Lung (tissue), 12 donors: Measurements from ENCODE around the gene SPACDR. TPM values are rescaled to one million over a fixed set of nuclear protein-coding genes. Genes with fewer than 3 reads are reported as not detected.

Experiments
- ATAC-seq: fragments of 200-7000 bp; cut with Tn5 transposase; one replicate; pipeline ENCODE4 v1.9.1; 2020; ENCODE audit warnings: moderate number of reproducible peaks; ENCODE audit not compliant: insufficient read depth, low FRiP score
- DNase-seq, 3 donors: peaks; one replicate each; pipeline ENCODE4 v3.0.0-alpha.2; 2013 to 2017
- H3K27ac ChIP-seq, 2 donors: one replicate each; pipeline ENCODE4 v1.5.1; 2013; ENCODE audit warnings: mild to moderate bottlenecking in 2 of 2, moderate library complexity in 2 of 2, control low read depth in 1 of 2, inconsistent platforms in 1 of 2, low read depth in 1 of 2, low read length in 1 of 2
- H3K27me3 ChIP-seq, 3 donors: one replicate each; pipeline ENCODE4 v1.5.1; 2013; ENCODE audit warnings: low read length in 2 of 3; ENCODE audit not compliant: control insufficient read depth in 3 of 3, insufficient read depth in 3 of 3
- H3K36me3 ChIP-seq, 4 donors: one replicate each; pipeline ENCODE4 v1.5.1; 2013; ENCODE audit warnings: low read length in 4 of 4, mild to moderate bottlenecking in 1 of 4, moderate library complexity in 1 of 4; ENCODE audit not compliant: control insufficient read depth in 4 of 4, insufficient read depth in 4 of 4
- H3K4me1 ChIP-seq, 5 donors: one replicate each; pipeline ENCODE4 v1.5.1; 2013; ENCODE audit warnings: low read length in 5 of 5, mild to moderate bottlenecking in 2 of 5, moderate library complexity in 1 of 5; ENCODE audit not compliant: control insufficient read depth in 5 of 5, insufficient read depth in 5 of 5
- H3K4me3 ChIP-seq: one replicate; pipeline ENCODE4 v1.5.1; 2013; ENCODE audit warnings: mild to moderate bottlenecking, control low read depth, moderate library complexity
- H3K9ac ChIP-seq, 2 donors: one replicate each; pipeline ENCODE4 v1.5.1; 2013; ENCODE audit warnings: low read length in 2 of 2, control low read depth in 1 of 2; ENCODE audit not compliant: insufficient read depth in 1 of 2
- H3K9me3 ChIP-seq, 4 donors: one replicate each; pipeline ENCODE4 v1.5.1; 2013; ENCODE audit warnings: low read length in 3 of 4, mild to moderate bottlenecking in 1 of 4, moderate library complexity in 1 of 4; ENCODE audit not compliant: control insufficient read depth in 4 of 4, insufficient read depth in 3 of 4
- WGBS, 2 donors: extraction: QIAGEN DNeasy Blood & Tissue Kit; methylation state at CpG; one replicate each; pipeline ENCODE4 v1.1.7; 2013; 5-methylcytosine and 5-hydroxymethylcytosine counted together
- polyA plus RNA-seq, 2 donors: library from polyadenylated mRNA; stranded (reverse); fragments of 200-250 nt; gene quantifications; one replicate each; pipeline ENCODE4 v1.2.1, GENCODE V29; 2013
- total RNA-seq, 2 donors: library from RNA; depleted of rRNA in 1 of 2; stranded (reverse); fragments of >200 nt in 1 of 2; gene quantifications; one replicate each; pipeline ENCODE4 v1.2.1, GENCODE V29; 2014 to 2021
- TF ChIP-seq, protein P1 (sequence below): IDR thresholded peaks from 2 replicates; pipeline ENCODE4 v1.5.1; 2012; ENCODE audit warnings: mild to moderate bottlenecking; ENCODE audit errors: control extremely low read depth, extremely low read depth
- donor health status: control.
- donor health status: control.
- donor health status: Bipolar disorder and iron deficiency.
- donor health status: healthy.
- donor health status: DM: yes; HTN: yes; CAD: no.

The SPACDR gene
- total and polyA plus RNA-seq, 4 donors, result 0.54 to 2.0 (median 0.83) TPM

DNA sequence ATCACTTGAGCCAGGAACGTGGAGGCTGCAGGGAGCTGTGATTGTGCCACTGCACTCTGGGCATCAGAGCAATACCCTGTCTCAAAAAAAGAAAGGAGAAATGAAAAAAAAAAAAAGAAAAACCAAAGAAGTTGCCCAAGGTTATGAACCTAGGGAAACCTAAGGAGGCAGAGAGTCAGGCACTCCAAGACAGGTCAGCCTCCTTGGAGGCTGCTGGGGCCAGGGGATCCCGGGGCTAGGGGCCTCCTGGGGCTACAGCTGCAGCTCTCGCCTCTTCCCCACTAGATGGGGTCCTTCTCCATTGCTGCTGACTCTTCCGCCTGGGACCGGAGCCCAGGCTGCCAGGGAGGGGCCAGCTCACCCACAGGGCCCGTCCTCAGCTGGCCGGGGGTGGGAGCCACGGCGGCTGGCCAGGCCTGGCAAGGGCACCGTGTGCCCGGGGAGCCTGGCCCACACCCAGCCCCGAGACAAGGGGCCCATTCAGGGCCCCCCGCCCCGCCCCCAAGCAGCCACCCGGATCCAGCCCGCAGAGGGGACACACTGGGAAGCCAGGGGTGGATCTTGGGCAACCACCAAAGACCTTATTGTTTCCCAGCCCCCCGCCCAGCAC is 1.7 kb upstream of the SPACDR start:
- peaks cover 0 to 36% (median 2%) of the 10 kb centered on the region in 5 donors for H3K4me1 ChIP-seq
- WGBS, 2 donors, result 12 to 18% methylated on average over 11 to 17 of the region's 17 CpGs
- peaks cover 0 to 17% (median 2%) of the 10 kb centered on the region in 4 donors for H3K36me3 ChIP-seq

DNA sequence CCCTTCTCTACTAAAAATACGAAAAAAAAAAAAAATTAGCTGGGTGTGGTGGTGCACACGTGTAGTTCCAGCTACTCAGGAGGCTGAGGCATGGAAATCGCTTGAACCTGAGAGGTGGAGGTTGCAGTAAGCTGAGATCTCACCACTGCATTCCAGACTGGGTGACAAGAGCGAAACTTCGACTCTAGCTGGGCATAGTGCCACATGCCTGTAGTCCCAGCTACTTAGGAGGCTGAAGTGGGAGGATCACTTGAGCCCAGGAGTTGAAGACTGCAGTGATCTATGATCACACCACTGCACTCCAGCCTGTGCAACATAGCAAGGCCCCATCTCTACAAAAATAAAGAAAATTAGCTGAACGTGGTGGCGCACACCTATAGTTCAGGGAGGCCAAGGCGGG is 1.2 kb upstream of the SPACDR start:
- H3K4me3 ChIP-seq, result no peak overlapping the region
- ATAC-seq (no peak), DNase-seq (no peak)
- H3K36me3 ChIP-seq, result peaks cover 0 to 17% (median 2%) of the 10 kb centered on the region in 4 donors
- H3K9ac ChIP-seq, result no peak overlapping the region
- WGBS, 2 donors, result 68 to 83% methylated on average over 8 of the region's 8 CpGs
- TF ChIP-seq, protein P1, sequence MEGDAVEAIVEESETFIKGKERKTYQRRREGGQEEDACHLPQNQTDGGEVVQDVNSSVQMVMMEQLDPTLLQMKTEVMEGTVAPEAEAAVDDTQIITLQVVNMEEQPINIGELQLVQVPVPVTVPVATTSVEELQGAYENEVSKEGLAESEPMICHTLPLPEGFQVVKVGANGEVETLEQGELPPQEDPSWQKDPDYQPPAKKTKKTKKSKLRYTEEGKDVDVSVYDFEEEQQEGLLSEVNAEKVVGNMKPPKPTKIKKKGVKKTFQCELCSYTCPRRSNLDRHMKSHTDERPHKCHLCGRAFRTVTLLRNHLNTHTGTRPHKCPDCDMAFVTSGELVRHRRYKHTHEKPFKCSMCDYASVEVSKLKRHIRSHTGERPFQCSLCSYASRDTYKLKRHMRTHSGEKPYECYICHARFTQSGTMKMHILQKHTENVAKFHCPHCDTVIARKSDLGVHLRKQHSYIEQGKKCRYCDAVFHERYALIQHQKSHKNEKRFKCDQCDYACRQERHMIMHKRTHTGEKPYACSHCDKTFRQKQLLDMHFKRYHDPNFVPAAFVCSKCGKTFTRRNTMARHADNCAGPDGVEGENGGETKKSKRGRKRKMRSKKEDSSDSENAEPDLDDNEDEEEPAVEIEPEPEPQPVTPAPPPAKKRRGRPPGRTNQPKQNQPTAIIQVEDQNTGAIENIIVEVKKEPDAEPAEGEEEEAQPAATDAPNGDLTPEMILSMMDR, result no peak
- H3K4me1 ChIP-seq, result peaks cover 0 to 36% (median 2%) of the 10 kb centered on the region in 5 donors
- H3K27ac ChIP-seq, result peak overlapping the region in 1 of 2 donors; percentile 33
- H3K9me3 ChIP-seq, result no peaks in the 10 kb centered on the region
- no peaks in the 10 kb centered on the region for H3K27me3 ChIP-seq

More for the DNA sequence above, 1.7 kb upstream of the SPACDR start:
- TF ChIP-seq, protein P1, result peak; percentile 28
- peak; percentile 85 to 90 (median 85) for DNase-seq
- peak; percentile 74 for ATAC-seq
- Histone ChIP-seq H3K27ac (peak overlapping the region in 1 of 2 donors; percentile 33), H3K4me3 (no peak overlapping the region), H3K9ac (no peak overlapping the region), H3K9me3 (no peaks in the 10 kb centered on the region), H3K27me3 (no peaks in the 10 kb centered on the region)

DNA sequence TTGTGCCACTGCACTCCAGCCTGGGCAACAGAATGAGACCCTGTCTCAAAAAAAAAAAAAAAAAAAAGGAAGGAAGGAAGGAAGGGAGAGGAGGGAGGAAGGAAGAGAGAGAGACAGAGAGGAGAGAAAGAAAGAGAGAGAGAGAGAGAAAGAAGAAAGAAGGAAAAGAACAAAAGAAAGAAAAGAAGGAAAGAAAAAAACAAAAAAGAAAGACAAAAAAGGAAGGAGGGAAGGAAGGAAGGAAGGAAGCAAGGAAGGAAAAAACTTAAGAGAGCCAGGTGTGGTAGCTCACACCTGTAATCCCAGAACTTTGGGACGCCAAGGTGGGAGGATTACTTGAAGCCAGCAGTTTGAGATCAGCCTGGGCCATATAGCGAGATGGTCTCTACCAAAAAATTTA is 731 bp upstream of the SPACDR start:
- Histone ChIP-seq H3K9ac (no peak overlapping the region), H3K27me3 (no peaks in the 10 kb centered on the region), H3K36me3 (peaks cover 0 to 17% (median 2%) of the 10 kb centered on the region in 4 donors), H3K9me3 (no peaks in the 10 kb centered on the region), H3K27ac (no peak overlapping the region), H3K4me1 (peaks cover 0 to 36% (median 2%) of the 10 kb centered on the region in 5 donors), H3K4me3 (no peak overlapping the region)
- WGBS, 2 donors, result 94 to 95% methylated on average over 2 of the region's 2 CpGs
- no peak for DNase-seq
- ATAC-seq, result no peak
- TF ChIP-seq, protein P1, result no peak
